HCT116 (cell line): ENCODE results near the gene YWHAB.

ENCODE experiments used
- CTCF ChIP-seq, 3 experiments: fragments of 200-600 bp in 1 of 3; sonication (generic) in 1 of 3; IDR thresholded peaks in 2 of 3; conservative IDR thresholded peaks in 1 of 3; 2 replicates each; pipeline ENCODE4 v1.5.1; 2012 to 2017; ENCODE audit warnings: low read depth in 2 of 3, low read length in 2 of 3, antibody characterized with exemption in 1 of 3, borderline replicate concordance in 1 of 3, control low read depth in 1 of 3, mild to moderate bottlenecking in 1 of 3, mixed read lengths in 1 of 3, mixed run types in 1 of 3, moderate library complexity in 1 of 3; ENCODE audit not compliant: insufficient read depth in 1 of 3
- EZH2phosphoT487 ChIP-seq: fragments of 200-600 bp; IDR thresholded peaks from 2 replicates; pipeline ENCODE4 v1.6.1; 2018; ENCODE audit warnings: antibody characterized with exemption, borderline replicate concordance
- JUND ChIP-seq: IDR thresholded peaks from 2 replicates; pipeline ENCODE4 v1.6.1; 2012
- REST ChIP-seq: IDR thresholded peaks from 2 replicates; pipeline ENCODE4 v1.6.1; 2012; ENCODE audit warnings: low read depth
- YY1 ChIP-seq: IDR thresholded peaks from 2 replicates; pipeline ENCODE4 v1.6.1; 2011; ENCODE audit warnings: low read length, low read depth, moderate library complexity, mild to moderate bottlenecking; ENCODE audit not compliant: insufficient replicate concordance; ENCODE audit errors: extremely low read depth
- ZNF274 ChIP-seq: fragments of 200-500 bp; sonication (Bioruptor generic); IDR thresholded peaks from 2 replicates; pipeline ENCODE4 v1.6.1; 2014; ENCODE audit warnings: mild to moderate bottlenecking, low read depth, low read length, inconsistent platforms

- no peak for TF ChIP-seq CTCF (IDR thresholded peaks at IDR 0.05 in 2 of 3, conservative IDR thresholded peaks at IDR 0.05 in 1 of 3; ENCODE audit: borderline replicate concordance in 1 of 3, insufficient read depth in 1 of 3, low read depth in 2 of 3, low read length in 2 of 3)
- no peak for TF ChIP-seq JUND
- TF ChIP-seq REST: no peak
- no peak for TF ChIP-seq ZNF274
- TF ChIP-seq YY1: no peak
- no peak for TF ChIP-seq EZH2phosphoT487
These were observed 24.6 kb downstream of the YWHAB start, which contains the start of gene PABPC1L for GRCh38 chr20:44909872-44910689.
